Spleen (tissue), 11 donors: Measurements from ENCODE around the gene SLC2A9. TPM values are rescaled to one million over a fixed set of nuclear protein-coding genes. Genes with fewer than 3 reads are reported as not detected.

Experiments
- DNase-seq: peaks from one replicate; pipeline ENCODE4 v3.0.0-alpha.2; 2020
- H3K27ac ChIP-seq, 8 donors: fragments of 200-600 bp; sonication (generic) in 7 of 8; 1 replicate in 4 of 8; 2 replicates in 4 of 8; pipeline versions ENCODE4 v1.5.0 to v1.8.0; 2016 to 2021; ENCODE audit warnings: inconsistent platforms in 4 of 8, mild to moderate bottlenecking in 4 of 8, moderate library complexity in 1 of 8
- H3K27me3 ChIP-seq, 7 donors: fragments of 200-600 bp; sonication (generic) in 6 of 7; replicated peaks in 1 of 7; 1 replicate in 4 of 7; 2 replicates in 3 of 7; pipeline versions ENCODE4 v1.5.0 to v1.8.0; 2016 to 2021; ENCODE audit warnings: inconsistent platforms in 3 of 7, mild to moderate bottlenecking in 1 of 7
- H3K36me3 ChIP-seq, 6 donors: fragments of 200-600 bp; sonication (generic) in 5 of 6; 1 replicate in 4 of 6; 2 replicates in 2 of 6; pipeline versions ENCODE4 v1.5.0 to v1.8.0; 2016 to 2021; ENCODE audit warnings: inconsistent platforms in 2 of 6
- H3K4me1 ChIP-seq, 6 donors: fragments of 200-600 bp; sonication (generic) in 5 of 6; 1 replicate in 3 of 6; 2 replicates in 3 of 6; pipeline versions ENCODE4 v1.5.0 to v1.8.0; 2016 to 2021; ENCODE audit warnings: inconsistent platforms in 3 of 6
- H3K4me3 ChIP-seq, 8 donors: fragments of 200-600 bp; sonication (generic) in 7 of 8; 1 replicate in 4 of 8; 2 replicates in 4 of 8; pipeline versions ENCODE4 v1.5.0 to v1.8.0; 2016 to 2021; ENCODE audit warnings: inconsistent platforms in 4 of 8, mild to moderate bottlenecking in 4 of 8, moderate library complexity in 2 of 8
- H3K9me3 ChIP-seq, 8 donors: fragments of 200-600 bp; sonication (generic) in 7 of 8; 1 replicate in 4 of 8; 2 replicates in 4 of 8; pipeline versions ENCODE4 v1.5.0 to v1.8.0; 2016 to 2021; ENCODE audit warnings: inconsistent platforms in 4 of 8
- POLR2A ChIP-seq, 3 donors: fragments of 450-650 bp; IDR thresholded peaks; one replicate each; pipeline ENCODE4 v1.5.1; 2017; ENCODE audit warnings: antibody characterized with exemption in 3 of 3, mild to moderate bottlenecking in 1 of 3
- POLR2AphosphoS5 ChIP-seq, 3 donors: sonication (generic); formaldehyde crosslinking; IDR thresholded peaks; one replicate each; pipeline ENCODE4 v1.5.1; 2017; ENCODE audit warnings: antibody characterized with exemption in 3 of 3
- WGBS, 5 donors: extraction: QIAGEN DNeasy Blood & Tissue Kit in 3 of 5; methylation state at CpG; one replicate each; pipeline versions ENCODE4 v1.1.5 to v1.1.7; 2013 to 2018; 5-methylcytosine and 5-hydroxymethylcytosine counted together
- intact Hi-C: fragments of 100-400 bp; cut with DNase I; formaldehyde crosslinking; loops from one replicate; pipeline ENCODE4 v1.15.0; 2023; ENCODE audit warnings: low total_unique reads
- polyA plus RNA-seq, 3 donors: library from polyadenylated mRNA; stranded (reverse); fragments of 200-250 nt; gene quantifications; one replicate each; pipeline ENCODE4 v1.2.1, GENCODE V29; 2013
- small RNA-seq, 4 donors: library from RNA; depleted of rRNA; stranded (forward); fragments of <200 nt; gene quantifications; one replicate each; pipeline ENCODE3, GENCODE V24; 2016
- total RNA-seq, 7 donors: library from RNA; depleted of rRNA in 3 of 7; stranded (reverse); fragments of >200 nt in 3 of 7; fragmentation: NEBNext Ultra II Directional in 4 of 7; extraction: Animal tissue kit (Norgen Biotek cat#: 25700) in 4 of 7; gene quantifications; one replicate each; pipeline versions ENCODE4 v1.1.0 to v1.2.1, GENCODE V29; 2016 to 2021
- TF ChIP-seq, protein P1 (sequence below), 11 experiments: fragments of 200-600 bp in 7 of 11; fragments of 450-650 bp in 4 of 11; sonication (generic) in 4 of 11; IDR thresholded peaks in 8 of 11; conservative IDR thresholded peaks in 3 of 11; 1 replicate in 7 of 11; 2 replicates in 4 of 11; pipeline versions ENCODE4 v1.4.0 to v1.8.0; 2016 to 2021; ENCODE audit warnings: antibody characterized with exemption in 11 of 11, inconsistent platforms in 4 of 11, mild to moderate bottlenecking in 1 of 11
- donor health status: healthy with polysubstance abuse.
- donor health status: DM: no; HTN: no; CAD: no; lungs with moderate emphysema.
- donor health status: DM: no; HTN: no; CAD: no.
- donor health status: Bipolar disorder and iron deficiency.
- donor health status: healthy.
- donor health status: DM: no; HTN: no; CAD: no.
- donor health status: DM: yes; HTN: yes; CAD: no.

SLC2A9 gene
- total and polyA plus RNA-seq, 10 donors: 1.2 to 8.8 (median 5.3) TPM

DNA sequence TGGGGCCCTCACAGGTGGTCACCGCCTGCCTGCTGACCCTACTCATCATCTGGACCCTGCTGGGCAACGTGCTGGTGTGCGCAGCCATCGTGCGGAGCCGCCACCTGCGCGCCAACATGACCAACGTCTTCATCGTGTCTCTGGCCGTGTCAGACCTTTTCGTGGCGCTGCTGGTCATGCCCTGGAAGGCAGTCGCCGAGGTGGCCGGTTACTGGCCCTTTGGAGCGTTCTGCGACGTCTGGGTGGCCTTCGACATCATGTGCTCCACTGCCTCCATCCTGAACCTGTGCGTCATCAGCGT is 239.2 kb downstream of the SLC2A9 start:
- Histone ChIP-seq H3K4me1 (no peaks in the 10 kb centered on the region), H3K27ac (no peak overlapping the region), H3K36me3 (no peaks in the 10 kb centered on the region), H3K9me3 (no peaks in the 10 kb centered on the region), H3K27me3 (peaks cover 0 to 51% (median 23%) of the 10 kb centered on the region in 7 donors), H3K4me3 (no peak overlapping the region)
- DNase-seq: no peak
- TF ChIP-seq, protein P1, sequence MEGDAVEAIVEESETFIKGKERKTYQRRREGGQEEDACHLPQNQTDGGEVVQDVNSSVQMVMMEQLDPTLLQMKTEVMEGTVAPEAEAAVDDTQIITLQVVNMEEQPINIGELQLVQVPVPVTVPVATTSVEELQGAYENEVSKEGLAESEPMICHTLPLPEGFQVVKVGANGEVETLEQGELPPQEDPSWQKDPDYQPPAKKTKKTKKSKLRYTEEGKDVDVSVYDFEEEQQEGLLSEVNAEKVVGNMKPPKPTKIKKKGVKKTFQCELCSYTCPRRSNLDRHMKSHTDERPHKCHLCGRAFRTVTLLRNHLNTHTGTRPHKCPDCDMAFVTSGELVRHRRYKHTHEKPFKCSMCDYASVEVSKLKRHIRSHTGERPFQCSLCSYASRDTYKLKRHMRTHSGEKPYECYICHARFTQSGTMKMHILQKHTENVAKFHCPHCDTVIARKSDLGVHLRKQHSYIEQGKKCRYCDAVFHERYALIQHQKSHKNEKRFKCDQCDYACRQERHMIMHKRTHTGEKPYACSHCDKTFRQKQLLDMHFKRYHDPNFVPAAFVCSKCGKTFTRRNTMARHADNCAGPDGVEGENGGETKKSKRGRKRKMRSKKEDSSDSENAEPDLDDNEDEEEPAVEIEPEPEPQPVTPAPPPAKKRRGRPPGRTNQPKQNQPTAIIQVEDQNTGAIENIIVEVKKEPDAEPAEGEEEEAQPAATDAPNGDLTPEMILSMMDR (IDR thresholded peaks at IDR 0.05 in 8 of 11, conservative IDR thresholded peaks at IDR 0.05 in 3 of 11): no peak
- no peak for TF ChIP-seq POLR2AphosphoS5 (IDR thresholded peaks at IDR 0.05)
- no peak for TF ChIP-seq POLR2A (IDR thresholded peaks at IDR 0.05)
- 51 to 74% (median 61%) methylated on average over 20 to 22 of the region's 22 CpGs for WGBS, 5 donors
- intact Hi-C loops: no loop called here

DNA sequence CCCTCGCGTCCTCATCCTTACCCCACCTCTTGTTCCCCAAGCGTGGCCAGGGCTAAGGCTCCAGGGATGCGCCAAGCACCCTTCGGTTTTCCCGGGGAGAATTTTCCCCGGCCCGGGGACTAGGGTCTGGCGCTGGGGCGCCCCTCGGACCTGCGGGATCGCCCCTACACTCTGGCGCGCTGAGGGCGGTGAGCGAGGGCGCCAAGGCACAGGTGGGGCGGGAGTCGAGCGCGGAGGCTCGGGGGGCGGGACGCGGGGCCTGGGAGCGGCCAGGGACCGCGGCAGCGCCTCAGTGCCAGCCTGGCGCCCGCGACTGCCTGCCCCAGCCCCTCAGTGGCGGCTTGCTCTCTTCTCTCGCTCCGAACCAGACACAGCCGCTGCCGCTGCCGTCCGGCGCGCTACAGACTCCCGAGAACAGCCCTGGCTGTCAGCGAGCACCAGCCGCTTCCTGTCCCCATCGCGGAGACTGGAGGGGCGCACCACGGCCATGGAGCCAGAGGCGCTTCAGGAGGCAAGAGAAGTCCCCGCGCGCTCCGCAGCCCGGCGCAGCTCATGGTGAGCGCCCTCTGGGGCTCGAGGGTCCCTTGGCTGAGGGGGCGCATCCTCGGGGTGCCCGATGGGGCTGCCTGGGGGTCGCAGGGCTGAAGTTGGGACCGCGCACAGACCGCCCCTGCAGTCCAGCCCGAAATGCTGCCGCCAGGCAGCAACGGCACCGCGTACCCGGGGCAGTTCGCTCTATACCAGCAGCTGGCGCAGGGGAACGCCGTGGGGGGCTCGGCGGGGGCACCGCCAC is 239.8 kb downstream of the SLC2A9 start, which contains the start of gene DRD5:
Gene DRD5, plus strand, starts transcription at position 292 of the 793 bp plus-strand sequence. Its CDS starts 396 bp downstream, at position 688.
- intact Hi-C loops: no loop called here
- TF ChIP-seq POLR2AphosphoS5 (IDR thresholded peaks at IDR 0.05) (no peak), POLR2A (IDR thresholded peaks at IDR 0.05) (no peak)
- TF ChIP-seq, protein P1 (IDR thresholded peaks at IDR 0.05 in 8 of 11, conservative IDR thresholded peaks at IDR 0.05 in 3 of 11): no peak

More for the DNA sequence above, 239.8 kb downstream of the SLC2A9 start, which contains the start of gene DRD5:
- Histone ChIP-seq H3K9me3 (no peaks in the 10 kb centered on the region), H3K27me3 (peaks cover 0 to 51% (median 23%) of the 10 kb centered on the region in 7 donors), H3K4me1 (no peaks in the 10 kb centered on the region), H3K4me3 (no peak within 1 kb of the TSS), H3K36me3 (no peaks in the 10 kb centered on the region), H3K27ac (no peak within 1 kb of the TSS)
- WGBS, 5 donors: 10 to 15% (median 12%) methylated on average over 19 to 78 of the region's 78 CpGs
- DNase-seq: no peak

Small RNA genes within 50 kb of the gene (small RNA-seq; reads per million reads assigned to genes)
- 0 reads per million in 4 donors for gene RNA5SP154

Other genes with a start within 250 kb of the SLC2A9 start
- not detected for gene DRD5, start 239.9 kb downstream of the SLC2A9 start, total RNA-seq
- not detected for gene DRD5, start 239.9 kb downstream of the SLC2A9 start, polyA plus RNA-seq
- gene WDR1, start 95.3 kb upstream of the SLC2A9 start, total RNA-seq: 100 to 1,000 TPM; 124 to 377 (median 192) TPM
- 100 to 1,000 TPM in 1 of 3 donors, 10 to 100 TPM in 2; 56.6 to 105 (median 84.0) TPM for gene WDR1, start 95.3 kb upstream of the SLC2A9 start, polyA plus RNA-seq